GM23338 (cell line): ENCODE results near the gene SEC22B.
"Not testable (repeated sequence)": the region's sequence is repeated elsewhere in the genome, so short reads cannot be mapped to it uniquely, and the experiment has no call there.

ENCODE experiments used
- CREB1 ChIP-seq: fragments of 250-450 bp; sonication (Bioruptor Pico); IDR thresholded peaks from 2 replicates; pipeline ENCODE4 v1.5.0; 2020; ENCODE audit warnings: low read depth, mild to moderate bottlenecking, moderate library complexity
- EZH2 ChIP-seq: fragments of 200-600 bp; sonication (generic); IDR thresholded peaks from one replicate; pipeline ENCODE4 v1.8.0; 2017; ENCODE audit warnings: antibody characterized with exemption, mild to moderate bottlenecking, low read depth; ENCODE audit not compliant: unreplicated experiment
- EZH2phosphoT487 ChIP-seq: fragments of 200-600 bp; sonication (generic); IDR thresholded peaks from one replicate; pipeline ENCODE4 v1.8.1; 2018; ENCODE audit warnings: antibody characterized with exemption; ENCODE audit not compliant: unreplicated experiment
- JUNB ChIP-seq: IDR thresholded peaks from one replicate; pipeline ENCODE4 v1.6.1; 2016; ENCODE audit warnings: antibody characterized with exemption; ENCODE audit not compliant: unreplicated experiment
- NANOG ChIP-seq: IDR thresholded peaks from 2 replicates; pipeline ENCODE4 v1.6.1; 2016; ENCODE audit warnings: antibody characterized with exemption, borderline replicate concordance
- POLR2AphosphoS5 ChIP-seq: IDR thresholded peaks from 2 replicates; pipeline ENCODE4 v1.6.1; 2016; ENCODE audit warnings: antibody characterized with exemption, low read depth
- REST ChIP-seq: IDR thresholded peaks from one replicate; pipeline ENCODE4 v1.6.1; 2018; ENCODE audit warnings: antibody characterized with exemption; ENCODE audit not compliant: unreplicated experiment
- STAT1 ChIP-seq: IDR thresholded peaks from one replicate; pipeline ENCODE4 v1.6.1; 2016; ENCODE audit warnings: antibody characterized with exemption; ENCODE audit not compliant: unreplicated experiment
- ZNF331 ChIP-seq: fragments of 250-450 bp; sonication (Bioruptor Pico); IDR thresholded peaks from 2 replicates; pipeline ENCODE4 v1.5.0; 2020; ENCODE audit warnings: low read depth, mild to moderate bottlenecking, moderate library complexity
- TF ChIP-seq, protein P1 (sequence below), 2 experiments: fragments of 200-600 bp in 1 of 2; sonication (generic) in 1 of 2; conservative IDR thresholded peaks; 2 replicates each; pipeline versions ENCODE4 v1.5.1 to v1.6.1; 2016 to 2017; ENCODE audit warnings: antibody characterized with exemption in 2 of 2, low read depth in 2 of 2, mild to moderate bottlenecking in 2 of 2, moderate library complexity in 1 of 2
- TF ChIP-seq, protein P2 (sequence below): fragments of 250-450 bp; sonication (Bioruptor Pico); IDR thresholded peaks from 2 replicates; pipeline ENCODE4 v1.5.0; 2020; ENCODE audit warnings: mild to moderate bottlenecking, moderate library complexity
- TF ChIP-seq, protein P3 (sequence below): IDR thresholded peaks from 2 replicates; pipeline ENCODE4 v1.6.1; 2016; ENCODE audit warnings: antibody characterized with exemption

GRCh38 chr1:120162015-120162414, 14.3 kb downstream of the SEC22B start:
- TF ChIP-seq, protein P1, sequence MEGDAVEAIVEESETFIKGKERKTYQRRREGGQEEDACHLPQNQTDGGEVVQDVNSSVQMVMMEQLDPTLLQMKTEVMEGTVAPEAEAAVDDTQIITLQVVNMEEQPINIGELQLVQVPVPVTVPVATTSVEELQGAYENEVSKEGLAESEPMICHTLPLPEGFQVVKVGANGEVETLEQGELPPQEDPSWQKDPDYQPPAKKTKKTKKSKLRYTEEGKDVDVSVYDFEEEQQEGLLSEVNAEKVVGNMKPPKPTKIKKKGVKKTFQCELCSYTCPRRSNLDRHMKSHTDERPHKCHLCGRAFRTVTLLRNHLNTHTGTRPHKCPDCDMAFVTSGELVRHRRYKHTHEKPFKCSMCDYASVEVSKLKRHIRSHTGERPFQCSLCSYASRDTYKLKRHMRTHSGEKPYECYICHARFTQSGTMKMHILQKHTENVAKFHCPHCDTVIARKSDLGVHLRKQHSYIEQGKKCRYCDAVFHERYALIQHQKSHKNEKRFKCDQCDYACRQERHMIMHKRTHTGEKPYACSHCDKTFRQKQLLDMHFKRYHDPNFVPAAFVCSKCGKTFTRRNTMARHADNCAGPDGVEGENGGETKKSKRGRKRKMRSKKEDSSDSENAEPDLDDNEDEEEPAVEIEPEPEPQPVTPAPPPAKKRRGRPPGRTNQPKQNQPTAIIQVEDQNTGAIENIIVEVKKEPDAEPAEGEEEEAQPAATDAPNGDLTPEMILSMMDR (conservative IDR thresholded peaks at IDR 0.05; ENCODE audit: low read depth in 2 of 2), result not testable (repeated sequence)
- not testable (repeated sequence) for TF ChIP-seq EZH2; JUNB; EZH2phosphoT487; POLR2AphosphoS5; NANOG; CREB1 (CRISPR knock-in tag); REST; ZNF331 (CRISPR knock-in tag); STAT1
- TF ChIP-seq, protein P2, sequence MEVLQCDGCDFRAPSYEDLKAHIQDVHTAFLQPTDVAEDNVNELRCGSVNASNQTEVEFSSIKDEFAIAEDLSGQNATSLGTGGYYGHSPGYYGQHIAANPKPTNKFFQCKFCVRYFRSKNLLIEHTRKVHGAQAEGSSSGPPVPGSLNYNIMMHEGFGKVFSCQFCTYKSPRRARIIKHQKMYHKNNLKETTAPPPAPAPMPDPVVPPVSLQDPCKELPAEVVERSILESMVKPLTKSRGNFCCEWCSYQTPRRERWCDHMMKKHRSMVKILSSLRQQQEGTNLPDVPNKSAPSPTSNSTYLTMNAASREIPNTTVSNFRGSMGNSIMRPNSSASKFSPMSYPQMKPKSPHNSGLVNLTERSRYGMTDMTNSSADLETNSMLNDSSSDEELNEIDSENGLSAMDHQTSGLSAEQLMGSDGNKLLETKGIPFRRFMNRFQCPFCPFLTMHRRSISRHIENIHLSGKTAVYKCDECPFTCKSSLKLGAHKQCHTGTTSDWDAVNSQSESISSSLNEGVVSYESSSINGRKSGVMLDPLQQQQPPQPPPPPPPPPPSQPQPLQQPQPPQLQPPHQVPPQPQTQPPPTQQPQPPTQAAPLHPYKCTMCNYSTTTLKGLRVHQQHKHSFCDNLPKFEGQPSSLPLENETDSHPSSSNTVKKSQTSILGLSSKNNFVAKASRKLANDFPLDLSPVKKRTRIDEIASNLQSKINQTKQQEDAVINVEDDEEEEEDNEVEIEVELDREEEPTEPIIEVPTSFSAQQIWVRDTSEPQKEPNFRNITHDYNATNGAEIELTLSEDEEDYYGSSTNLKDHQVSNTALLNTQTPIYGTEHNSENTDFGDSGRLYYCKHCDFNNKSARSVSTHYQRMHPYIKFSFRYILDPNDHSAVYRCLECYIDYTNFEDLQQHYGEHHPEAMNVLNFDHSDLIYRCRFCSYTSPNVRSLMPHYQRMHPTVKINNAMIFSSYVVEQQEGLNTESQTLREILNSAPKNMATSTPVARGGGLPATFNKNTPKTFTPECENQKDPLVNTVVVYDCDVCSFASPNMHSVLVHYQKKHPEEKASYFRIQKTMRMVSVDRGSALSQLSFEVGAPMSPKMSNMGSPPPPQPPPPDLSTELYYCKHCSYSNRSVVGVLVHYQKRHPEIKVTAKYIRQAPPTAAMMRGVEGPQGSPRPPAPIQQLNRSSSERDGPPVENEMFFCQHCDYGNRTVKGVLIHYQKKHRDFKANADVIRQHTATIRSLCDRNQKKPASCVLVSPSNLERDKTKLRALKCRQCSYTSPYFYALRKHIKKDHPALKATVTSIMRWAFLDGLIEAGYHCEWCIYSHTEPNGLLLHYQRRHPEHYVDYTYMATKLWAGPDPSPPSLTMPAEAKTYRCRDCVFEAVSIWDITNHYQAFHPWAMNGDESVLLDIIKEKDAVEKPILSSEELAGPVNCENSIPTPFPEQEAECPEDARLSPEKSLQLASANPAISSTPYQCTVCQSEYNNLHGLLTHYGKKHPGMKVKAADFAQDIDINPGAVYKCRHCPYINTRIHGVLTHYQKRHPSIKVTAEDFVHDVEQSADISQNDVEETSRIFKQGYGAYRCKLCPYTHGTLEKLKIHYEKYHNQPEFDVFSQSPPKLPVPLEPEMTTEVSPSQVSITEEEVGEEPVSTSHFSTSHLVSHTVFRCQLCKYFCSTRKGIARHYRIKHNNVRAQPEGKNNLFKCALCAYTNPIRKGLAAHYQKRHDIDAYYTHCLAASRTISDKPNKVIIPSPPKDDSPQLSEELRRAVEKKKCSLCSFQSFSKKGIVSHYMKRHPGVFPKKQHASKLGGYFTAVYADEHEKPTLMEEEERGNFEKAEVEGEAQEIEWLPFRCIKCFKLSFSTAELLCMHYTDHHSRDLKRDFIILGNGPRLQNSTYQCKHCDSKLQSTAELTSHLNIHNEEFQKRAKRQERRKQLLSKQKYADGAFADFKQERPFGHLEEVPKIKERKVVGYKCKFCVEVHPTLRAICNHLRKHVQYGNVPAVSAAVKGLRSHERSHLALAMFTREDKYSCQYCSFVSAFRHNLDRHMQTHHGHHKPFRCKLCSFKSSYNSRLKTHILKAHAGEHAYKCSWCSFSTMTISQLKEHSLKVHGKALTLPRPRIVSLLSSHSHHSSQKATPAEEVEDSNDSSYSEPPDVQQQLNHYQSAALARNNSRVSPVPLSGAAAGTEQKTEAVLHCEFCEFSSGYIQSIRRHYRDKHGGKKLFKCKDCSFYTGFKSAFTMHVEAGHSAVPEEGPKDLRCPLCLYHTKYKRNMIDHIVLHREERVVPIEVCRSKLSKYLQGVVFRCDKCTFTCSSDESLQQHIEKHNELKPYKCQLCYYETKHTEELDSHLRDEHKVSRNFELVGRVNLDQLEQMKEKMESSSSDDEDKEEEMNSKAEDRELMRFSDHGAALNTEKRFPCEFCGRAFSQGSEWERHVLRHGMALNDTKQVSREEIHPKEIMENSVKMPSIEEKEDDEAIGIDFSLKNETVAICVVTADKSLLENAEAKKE (CRISPR knock-in tag), result not testable (repeated sequence)
- TF ChIP-seq, protein P3, sequence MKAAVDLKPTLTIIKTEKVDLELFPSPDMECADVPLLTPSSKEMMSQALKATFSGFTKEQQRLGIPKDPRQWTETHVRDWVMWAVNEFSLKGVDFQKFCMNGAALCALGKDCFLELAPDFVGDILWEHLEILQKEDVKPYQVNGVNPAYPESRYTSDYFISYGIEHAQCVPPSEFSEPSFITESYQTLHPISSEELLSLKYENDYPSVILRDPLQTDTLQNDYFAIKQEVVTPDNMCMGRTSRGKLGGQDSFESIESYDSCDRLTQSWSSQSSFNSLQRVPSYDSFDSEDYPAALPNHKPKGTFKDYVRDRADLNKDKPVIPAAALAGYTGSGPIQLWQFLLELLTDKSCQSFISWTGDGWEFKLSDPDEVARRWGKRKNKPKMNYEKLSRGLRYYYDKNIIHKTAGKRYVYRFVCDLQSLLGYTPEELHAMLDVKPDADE, result not testable (repeated sequence)
